ENCODE results near the gene NDEL1.
"Not testable (repeated sequence)": the region's sequence is repeated elsewhere in the genome, so short reads cannot be mapped to it uniquely, and the experiment has no call there.

NDEL1 gene, protein sequence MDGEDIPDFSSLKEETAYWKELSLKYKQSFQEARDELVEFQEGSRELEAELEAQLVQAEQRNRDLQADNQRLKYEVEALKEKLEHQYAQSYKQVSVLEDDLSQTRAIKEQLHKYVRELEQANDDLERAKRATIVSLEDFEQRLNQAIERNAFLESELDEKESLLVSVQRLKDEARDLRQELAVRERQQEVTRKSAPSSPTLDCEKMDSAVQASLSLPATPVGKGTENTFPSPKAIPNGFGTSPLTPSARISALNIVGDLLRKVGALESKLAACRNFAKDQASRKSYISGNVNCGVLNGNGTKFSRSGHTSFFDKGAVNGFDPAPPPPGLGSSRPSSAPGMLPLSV

DNA sequence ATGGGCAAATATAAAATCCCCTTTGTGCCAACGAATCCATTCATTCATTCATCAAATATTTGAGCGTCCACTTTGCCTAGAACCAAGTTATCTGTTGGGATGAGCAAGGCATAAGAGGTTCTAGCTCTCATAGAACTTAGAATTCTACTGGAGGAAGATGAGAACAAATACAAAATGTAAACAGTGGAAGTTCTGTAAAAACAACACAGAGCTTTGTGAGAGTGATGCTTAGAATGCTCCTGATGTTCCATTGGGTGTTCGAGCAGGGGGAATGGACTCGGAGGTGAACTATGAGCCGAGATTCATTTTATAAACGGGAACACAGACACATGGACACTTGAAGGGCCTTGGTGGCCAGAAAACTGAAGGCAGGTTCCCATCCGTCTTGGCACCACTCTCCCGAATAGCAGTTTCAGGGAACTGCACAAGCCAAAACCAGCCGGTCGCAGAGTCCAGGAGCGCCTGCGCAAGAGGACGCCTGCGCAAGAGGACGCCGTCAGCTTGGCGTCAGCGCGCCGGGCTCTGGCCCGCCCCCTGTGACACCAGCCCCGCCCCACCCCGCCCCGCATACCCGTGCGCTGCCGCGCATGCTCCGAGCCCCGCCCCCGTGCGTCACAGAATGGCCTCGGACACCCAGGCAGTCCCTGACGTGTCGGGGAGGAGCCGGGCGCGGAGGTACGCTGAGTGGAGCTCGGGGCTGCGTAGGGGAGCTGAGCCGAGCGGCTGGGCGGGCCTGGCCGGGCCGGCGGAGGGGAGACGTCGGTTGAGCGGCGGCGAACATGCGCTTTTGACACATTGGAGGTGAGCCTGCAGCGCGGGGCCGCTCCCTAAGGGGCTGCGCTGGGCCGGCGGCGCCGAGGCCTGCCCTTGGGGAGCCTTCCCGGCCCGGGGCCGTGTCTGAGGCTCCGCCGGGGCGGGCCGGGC lies at the start of gene NDEL1:
Gene NDEL1, plus strand, starts transcription at position 640 of the 924 bp plus-strand sequence. CDS start 8,388 bp downstream, outside the sequence.
- DNase-seq: peak; percentile 97

DNA sequence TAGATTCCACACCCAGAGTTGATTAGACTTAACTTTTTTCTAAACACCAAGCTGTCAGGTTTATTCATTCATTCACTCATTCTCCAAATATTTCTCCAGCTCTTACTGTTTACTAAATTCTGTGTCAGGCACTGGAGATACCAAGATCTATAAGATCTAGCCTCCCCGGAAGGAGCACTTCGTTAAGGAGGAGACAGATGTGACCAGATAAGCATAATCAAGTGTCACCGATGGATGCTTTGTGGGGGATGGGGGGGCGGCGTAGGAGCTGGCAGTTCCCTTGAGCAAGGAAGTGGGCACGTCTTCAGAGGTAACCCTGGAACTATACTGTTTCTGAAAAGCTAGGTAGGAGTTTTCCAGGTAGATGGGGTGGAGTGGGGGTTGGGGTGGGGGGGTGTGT lies 48.8 kb upstream of the NDEL1 start:
- peak; percentile 78 for DNase-seq

DNA sequence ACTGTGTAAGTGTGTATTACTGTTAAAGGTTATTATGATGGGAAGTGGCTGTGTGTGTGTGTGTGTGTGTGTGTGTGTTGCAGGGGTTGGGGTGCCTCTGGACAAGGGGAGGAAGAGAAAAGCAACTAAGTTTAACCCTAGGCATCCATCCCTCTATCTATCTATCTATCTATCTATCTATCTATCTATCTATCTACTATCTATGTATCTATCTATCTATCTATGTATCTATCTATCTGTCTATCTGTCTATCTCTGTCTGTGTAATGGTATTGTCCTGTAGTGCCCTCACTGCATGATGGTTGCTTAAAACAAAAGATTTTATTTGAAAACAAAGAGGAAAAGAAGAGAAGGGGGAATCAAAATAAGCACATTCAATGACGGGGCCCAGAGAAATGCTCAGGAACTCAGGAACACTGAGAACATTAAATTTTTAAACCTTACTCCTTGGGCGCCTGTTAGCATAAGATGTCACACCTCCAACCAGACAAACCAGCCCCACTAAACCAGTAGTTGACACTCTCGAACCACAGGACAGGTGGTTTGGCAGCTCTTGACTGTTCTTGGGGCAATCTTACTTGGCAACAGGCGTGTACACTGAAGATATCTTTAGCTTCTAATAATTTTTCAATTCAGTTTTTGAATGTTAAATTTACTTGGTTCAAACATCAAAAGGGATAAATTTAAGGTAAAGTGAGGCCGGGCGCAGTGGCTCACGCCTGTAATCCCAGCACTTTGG lies 47.6 kb upstream of the NDEL1 start:
- no peak for DNase-seq

DNA sequence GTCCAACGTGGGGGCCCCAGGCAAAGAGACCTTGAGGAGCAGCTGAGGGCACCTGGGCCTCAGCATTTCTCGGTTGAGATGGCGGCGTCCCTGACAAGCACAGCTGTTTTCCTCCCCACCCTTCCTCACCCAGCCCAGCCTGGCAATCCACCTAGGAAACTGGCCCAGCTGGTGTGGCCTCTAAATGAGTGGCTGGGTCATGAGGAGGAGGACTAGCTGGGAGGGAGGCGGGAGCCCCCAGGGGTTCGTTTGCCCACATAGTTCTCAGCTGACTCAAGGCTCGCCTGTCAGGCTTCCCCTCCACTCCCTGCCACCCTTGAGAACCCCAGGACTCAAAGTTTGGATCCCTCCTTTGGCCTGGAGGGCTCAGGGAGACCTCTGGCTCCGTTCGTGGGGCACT lies 44.0 kb upstream of the NDEL1 start:
- DNase-seq: no peak

DNA sequence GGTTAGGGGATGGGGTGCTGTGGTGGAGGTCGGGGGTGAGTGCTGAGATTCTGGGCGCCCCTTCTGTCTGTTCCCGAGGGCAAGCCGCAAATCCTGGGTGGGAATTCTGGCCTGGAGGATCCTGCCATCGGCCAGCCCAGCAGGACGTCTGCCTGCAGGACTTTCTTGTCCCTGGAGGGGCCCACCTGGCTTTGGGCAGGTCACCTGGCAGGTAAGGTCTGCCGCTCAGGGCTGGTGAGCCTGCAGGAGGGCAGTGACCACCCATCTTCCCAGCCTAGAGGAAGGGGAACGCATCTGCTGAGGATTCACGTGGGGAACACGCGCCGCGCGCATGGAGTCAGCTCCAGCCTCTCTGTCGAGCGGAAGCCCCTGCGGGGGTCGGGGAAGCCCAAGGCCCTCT lies 43.4 kb upstream of the NDEL1 start:
- no peak for DNase-seq

DNA sequence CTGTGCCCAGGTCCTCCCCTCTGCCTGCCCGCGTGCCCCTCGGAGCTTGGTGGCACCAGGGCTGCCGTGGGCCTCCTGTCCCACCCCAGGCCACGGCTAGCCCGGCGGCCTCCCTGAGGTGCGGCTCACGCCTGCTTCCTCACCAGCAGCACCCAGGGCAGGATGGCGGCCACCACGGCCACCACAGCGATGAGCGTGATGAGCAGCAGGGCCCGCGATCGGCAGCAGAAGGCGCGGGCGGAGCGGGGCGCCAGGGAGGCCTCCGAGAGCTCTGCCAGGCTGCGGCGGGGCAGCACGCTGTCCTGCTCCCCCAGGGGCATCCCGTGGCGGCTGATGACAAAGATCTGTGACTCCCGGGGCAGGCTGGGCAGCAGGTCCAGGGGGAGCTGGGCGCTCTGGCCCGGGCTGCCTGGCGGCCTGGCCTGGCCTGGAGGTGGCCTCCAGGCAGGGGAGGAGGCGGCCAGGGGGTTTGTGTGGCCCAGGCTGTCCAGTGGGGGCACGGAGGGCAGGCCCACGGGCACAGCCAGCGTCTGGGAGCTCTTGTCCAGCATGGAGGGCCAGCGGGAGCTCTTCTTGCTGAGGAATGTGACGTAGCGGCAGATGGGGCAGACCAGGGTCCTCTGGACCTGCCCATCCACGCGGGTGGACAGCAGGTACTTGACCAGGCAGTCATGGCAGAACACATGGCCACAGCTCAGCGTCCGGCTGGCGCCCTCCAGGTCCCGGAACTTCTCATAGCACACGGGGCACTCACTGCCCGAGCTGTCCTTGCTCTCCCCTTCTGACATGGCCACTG lies 42.8 kb upstream of the NDEL1 start:
- DNase-seq: no peak

DNA sequence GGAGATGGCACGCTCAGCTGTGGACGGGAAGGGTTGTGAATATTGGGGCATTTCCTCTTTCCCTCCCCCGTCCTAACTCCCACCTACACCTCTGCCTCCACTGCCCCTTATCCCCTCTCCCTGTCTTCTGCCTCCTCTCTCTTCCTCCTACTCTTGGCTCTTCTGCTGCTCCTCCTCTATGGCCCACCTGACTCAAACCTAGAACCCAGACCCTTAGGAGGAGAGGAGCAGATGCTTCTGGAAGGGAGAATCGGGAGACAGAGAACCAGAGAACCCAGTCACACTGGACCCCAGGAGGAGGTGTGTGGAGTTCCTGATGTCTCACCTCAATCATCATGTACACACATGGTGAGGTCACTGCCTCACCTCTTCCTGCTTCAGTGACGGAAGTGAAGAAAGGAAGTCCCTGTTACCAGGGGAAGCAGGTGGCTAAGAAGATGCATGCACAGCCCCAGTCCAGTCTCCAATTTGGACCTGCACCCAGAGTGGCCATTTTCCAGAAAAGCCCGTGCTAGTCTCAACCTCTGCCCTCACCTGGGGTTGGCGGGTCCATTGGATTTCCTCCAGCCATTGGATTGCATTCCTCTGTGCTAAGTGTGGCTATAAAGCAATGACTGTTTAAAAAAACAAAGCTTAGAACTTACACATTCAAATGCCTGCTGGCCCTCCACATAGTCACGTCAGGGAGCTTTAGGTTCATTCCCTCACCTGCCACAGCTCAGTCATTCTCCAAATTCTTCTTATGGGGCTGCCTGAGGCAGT lies 42.0 kb upstream of the NDEL1 start:
- DNase-seq: no peak

DNA sequence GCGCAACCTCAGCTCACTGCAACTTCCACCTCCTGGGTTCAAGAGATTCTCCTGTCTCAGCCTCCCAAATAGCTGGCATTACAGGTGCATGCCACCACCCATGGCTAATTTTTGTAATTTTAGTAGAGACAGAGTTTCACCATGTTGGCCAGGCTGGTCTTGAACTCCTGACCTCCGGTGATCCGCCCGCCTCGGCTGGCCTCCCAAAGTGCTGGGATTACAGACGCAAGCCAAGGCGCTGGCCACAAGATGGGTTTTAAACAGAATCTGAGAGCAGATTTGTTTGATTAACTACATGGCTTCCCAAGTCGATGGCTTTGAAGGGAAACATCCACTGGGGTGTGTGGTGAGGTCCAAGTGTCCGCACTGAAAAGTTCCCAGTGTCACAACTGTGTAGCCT lies 41.2 kb upstream of the NDEL1 start:
- not testable (repeated sequence) for DNase-seq

DNA sequence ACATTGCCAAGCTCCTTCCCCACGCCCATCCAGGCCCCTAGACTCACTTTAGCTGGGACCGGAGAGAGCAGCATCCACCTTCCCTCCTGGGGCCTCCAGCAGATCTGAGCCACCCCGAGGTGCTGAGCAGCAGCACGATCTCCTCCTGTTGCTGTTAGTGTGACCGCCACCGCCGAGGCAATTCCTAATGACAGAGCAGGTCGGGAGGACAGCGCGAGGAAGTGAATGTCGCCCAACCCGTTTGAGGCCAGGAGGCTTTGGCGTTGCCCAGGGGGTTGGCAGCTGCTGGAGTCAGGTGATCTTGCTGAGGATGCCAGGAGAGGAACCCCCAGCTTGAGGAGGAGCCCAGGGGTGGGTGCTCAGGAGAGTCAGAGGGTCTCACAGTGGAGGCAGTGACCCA lies 38.0 kb upstream of the NDEL1 start, which contains the start of gene RNF222:
Gene RNF222, minus strand, starts transcription at position 192 of the 400 bp plus-strand sequence. CDS start 4,366 bp downstream, outside the sequence.
- no peak for DNase-seq

DNA sequence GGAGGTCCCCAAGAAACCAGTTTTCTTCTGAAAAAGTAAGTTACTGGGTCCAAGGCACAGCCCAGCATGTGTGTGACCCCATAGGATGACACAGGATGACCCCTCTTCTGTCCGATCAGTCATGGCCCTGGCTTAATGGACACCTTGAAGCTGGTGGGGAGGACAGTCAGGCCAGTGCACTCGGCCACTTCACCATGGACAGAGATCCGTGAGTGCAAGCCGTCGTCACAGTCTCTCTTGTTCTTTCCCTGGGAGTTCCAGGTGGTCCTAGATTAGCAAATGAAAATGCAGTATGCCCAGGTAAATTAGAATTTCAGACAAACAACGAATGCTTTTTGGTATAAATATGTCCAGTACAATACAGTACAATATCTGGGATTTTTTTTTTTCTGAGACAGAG lies 36.7 kb upstream of the NDEL1 start:
- no peak for DNase-seq

DNA sequence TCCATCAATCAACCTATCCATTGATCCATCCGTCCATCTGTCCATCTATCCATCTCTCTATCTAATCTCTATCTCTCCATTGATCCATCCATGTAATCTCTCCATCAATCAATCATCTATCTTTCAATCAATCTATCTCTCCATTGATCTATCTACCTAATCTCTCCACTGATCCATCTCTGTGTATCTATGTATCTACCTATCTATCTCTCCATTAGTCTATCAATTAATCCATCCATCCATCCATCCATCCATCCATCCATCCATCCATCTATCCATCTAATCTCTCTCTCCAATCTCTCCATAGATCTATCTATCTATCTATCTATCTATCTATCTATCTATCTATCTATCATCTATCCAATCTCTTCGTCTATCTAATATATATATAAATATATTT lies 34.6 kb upstream of the NDEL1 start:
- DNase-seq: no peak

DNA sequence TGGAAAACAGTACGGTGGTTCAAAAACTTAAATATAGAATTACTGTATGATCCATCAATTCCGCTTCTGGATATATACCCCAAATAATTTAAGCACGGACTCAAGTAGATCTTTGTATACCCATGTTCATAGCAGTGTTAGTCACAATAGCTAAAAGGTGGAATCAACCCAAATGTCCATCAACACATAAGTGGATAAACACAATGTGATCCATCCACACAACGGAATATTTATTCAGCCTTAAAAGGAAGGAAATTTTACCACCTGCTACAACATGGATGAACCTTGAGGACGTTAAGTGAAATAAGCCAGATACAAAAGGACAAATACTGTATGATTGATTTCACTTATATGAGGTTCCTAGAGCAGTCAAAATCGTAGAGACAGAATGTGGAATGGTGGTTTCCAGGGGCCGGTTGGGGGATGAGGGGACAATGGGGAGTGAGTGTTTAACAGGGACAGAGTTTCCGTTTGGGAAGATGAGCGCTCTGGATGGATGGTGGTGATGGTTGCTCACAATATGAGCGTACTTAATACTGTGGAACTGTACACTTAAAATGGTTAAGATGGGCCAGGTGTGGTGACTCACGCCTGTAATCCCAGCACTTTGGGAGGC lies 32.7 kb upstream of the NDEL1 start:
- DNase-seq: no peak

DNA sequence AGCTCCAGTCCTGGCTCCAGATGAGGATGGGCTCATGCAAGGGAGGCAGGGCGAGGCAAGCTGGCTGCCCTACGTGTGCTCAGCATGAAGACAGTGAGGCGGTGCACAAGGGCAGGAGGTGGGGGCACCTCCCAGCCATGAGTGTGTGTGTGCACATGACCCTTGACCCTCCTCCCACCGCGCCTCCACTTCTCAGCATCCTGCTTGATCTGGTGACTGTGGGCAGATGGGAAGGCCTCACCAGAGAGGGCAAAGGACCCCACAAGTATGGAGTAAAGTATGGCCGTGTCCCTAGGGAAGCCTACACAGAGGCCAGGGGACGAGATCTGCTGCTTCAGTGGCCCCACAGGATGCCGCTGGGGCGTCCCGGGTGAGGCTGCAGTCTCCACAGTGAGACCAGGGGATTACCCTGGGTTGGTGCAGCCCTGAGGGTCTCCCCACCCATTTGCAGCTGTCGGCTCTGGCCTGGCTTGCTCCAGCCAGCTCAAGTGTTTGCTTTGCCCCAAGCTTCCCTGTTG lies 30.1 kb upstream of the NDEL1 start:
- no peak for DNase-seq

DNA sequence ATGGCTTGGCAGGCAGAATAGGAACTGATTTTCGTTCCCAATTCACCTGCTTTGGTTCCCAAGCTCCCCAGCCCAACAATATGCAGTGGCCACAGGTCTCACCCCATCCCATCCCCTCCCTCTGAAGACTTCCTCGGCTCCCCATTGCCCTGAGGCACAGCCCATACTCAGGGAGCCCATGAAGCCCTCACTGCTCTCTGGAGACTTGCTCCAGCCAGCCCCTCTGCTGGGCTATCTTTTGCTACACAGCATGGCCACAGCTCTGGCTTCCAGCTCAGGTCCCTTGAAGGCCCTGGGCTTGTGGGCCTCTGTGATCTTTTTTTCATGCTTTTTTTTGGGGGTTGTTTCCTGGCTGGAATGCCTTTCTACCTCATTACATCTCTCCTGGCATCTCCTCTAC lies 29.5 kb upstream of the NDEL1 start:
- DNase-seq: no peak

DNA sequence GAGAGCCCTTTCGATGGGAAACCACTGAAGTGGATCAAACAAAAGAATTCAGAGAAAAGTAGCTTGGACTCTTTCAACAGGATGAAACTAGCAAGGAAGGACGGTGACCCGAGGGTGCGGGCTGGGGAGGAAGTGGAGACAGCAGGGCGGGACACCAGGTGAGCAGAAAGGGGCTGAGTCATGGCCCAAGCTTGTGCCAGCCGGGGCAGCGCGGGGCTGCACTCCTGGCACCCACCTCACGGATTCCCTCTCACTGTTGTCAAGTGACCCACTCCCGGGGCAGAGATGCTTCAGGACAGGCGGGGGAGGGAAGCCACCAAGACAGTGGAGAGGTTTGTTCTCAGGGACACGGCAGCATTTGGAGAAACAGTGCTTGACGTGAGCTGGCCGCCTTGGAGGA lies 27.3 kb upstream of the NDEL1 start:
- DNase-seq: no peak

DNA sequence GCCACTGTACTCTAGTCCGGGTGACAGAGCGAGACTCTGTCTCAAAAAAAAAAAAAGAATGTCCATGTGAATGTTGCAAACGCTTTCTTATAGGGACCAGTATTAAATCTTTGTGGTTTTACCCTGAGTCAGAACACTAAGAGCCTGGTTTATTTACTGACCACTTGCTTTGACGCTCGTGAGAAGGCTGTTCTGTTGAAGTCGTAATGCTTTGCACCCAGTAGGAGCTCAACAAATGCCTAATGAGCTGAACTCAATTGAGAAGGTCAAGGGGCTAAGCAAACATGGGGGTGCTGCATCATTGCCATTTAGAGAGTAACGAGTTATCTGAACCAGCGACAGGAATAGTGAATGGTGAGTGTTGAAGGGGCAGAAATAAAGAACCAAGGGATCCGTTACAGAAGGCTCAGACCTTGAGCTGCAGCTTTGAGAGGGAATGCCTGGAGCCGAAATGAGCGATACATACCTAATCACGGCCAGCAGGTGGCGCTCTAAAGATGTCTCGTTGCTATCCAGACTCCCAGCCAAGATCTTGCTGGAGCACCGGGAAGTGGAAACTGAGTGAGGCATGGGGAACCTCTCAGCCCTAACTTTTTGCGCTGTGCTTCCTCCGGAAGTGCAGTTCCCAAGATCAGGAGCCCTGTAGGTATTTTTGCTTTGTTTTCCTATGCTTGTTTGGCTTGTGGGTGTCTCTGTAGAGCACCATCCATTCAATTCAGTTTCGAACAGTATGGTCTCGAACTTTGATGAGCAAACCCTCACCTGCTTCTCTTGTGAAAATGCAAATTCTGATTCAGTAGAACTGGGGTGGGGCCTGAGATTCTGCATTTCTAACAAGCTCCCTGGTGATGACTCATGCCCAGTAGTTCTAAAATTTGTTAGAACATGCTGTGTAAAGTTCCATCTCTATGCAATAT lies 25.5 kb upstream of the NDEL1 start:
- DNase-seq: peak; percentile 92

DNA sequence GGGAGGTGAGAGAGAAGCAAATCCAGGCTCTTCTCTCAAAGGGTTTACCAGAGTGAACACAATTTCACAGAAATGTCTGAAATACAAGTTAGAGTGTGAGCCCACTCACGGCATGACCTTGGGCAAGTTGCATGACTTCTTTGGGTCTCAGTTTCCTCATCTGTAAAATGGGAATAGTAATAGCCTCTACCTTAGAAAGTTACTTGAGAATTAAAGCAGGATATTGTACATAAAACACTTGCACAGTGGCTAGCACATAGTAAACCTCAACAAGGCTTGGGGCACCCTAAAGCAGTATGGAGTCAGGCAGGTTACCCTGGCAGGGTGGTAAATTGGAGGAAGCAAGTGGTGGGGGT lies 24.8 kb upstream of the NDEL1 start:
- DNase-seq: no peak

DNA sequence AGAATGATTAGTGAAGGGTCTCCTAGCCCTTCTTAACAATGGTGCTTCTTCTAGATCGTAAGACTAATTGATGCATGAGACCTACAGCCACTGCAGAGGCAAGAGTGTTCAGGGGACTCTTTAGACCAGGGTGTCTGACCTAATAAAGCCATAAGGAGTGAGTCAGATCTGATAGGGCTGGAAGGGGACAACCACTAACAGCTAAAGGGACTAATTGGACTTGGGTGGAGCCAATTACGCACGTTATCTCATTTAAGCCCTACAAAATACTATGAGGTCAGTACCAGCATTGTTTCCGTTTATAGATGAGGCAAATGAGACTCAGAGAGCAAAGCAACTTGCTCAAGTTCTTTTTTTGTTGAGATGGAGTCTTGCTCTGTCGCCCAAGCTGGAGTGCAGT lies 23.6 kb upstream of the NDEL1 start:
- DNase-seq: peak; percentile 94

DNA sequence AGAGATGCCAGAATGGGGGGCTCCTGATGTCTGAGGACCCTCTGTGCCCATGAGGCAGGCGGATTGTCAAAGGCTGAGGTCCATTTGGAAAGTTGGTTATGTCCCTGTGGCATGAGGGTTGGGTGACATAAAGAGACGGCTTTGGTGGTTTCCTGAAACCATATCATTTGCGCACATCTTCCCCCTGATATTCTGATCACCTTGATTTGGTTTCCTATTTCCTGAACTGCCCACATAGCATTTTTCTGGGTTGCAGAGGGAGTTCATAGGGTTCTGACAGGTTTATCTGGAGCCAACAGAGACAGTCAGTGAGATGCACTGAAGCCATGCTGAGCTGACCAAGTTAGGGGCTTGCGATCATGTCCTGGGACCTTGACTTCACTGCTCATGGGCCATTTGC lies 22.4 kb upstream of the NDEL1 start:
- DNase-seq: peak; percentile 34

DNA sequence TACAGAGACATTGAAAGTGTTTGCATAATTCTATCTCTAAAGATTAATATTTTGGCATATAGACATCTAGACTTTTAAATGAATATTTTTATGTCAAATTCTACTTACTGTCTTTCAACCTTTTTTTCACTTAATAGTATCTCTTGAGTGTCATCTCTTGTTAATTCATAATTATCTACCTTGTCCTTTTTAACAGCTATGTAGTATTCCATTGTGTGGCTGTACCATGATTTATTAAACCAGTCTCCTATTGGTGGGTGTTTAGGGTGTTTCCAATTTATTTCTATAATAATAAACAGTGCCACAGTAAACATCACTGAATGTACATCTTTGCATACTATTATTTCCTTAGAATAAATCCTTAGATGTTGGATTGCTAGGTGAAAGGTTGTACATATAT lies 21.7 kb upstream of the NDEL1 start:
- no peak for DNase-seq
